GM10248 (cell line): ENCODE measurements around the gene HYCC2.

Experiments used
- CTCF ChIA-PET: fragments of 300-600 bp; sonication (Branson Sonifier 250); formaldehyde crosslinking; extraction: SDS; loops from one replicate; lab custom pipeline; 2021; ENCODE audit warnings: antibody characterized with exemption; lab: Yijun Ruan, JAX
- POLR2A ChIA-PET: fragments of 350-650 bp; sonication (Branson Sonifier 250); formaldehyde crosslinking; extraction: SDS; loops from one replicate; lab custom pipeline; 2020; ENCODE audit warnings: antibody characterized with exemption; lab: Yijun Ruan, JAX
- DNase-seq: peaks from one replicate; pipeline ENCODE4 v3.0.0; 2012; ENCODE audit errors: extremely low spot score
- CTCF ChIP-seq: IDR thresholded peaks from 2 replicates; pipeline ENCODE4 v1.5.1; 2012; ENCODE audit warnings: mild to moderate bottlenecking, low read depth; ENCODE audit errors: extremely low read depth, missing control alignments, control extremely low read depth

Gene HYCC2

DNA sequence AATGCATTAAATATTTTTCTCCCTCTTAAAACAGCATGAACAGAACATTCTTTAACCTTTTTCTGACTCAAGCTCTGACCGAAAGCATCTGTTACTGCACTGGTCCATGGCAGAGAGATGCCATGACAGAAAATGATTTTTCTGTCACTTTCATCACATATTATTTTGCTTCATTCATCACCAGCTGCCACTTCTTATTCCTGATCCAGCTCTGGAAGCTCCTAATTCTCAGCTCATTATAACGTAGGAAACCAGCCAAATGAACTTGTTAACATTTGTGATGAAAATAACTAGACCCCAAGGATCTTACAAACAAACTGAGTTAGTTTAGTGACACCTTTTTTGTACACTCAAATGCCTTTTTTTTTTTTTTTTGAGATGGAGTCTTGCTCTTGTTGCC, 36.9 kb upstream of the HYCC2 start:
- ChIA-PET CTCF (no interaction called here), POLR2A (no interaction called here)
- TF ChIP-seq CTCF = no peak
- no peak for DNase-seq

GRCh38 chr2:201107624-201108023, 36.2 kb upstream of the HYCC2 start:
- CTCF ChIA-PET = interaction anchor here (0.6 to 2.0 kb wide), 2 partner anchors 10 to 343 kb away, joined by 3 to 8 read pairs; partner anchors contain the start of gene TRAK2
- DNase-seq = no peak
- POLR2A ChIA-PET = no interaction called here
- no peak for TF ChIP-seq CTCF

GRCh38 chr2:201105759-201106158, 34.3 kb upstream of the HYCC2 start:
- ChIA-PET CTCF (interaction anchor here (1.1 to 2.0 kb wide), 2 partner anchors 10 to 12 kb away, joined by 3 to 8 read pairs; partner anchors contain the start of gene CFLAR), POLR2A (no interaction called here)
- DNase-seq = no peak
- no peak for TF ChIP-seq CTCF

GRCh38 chr2:201100497-201100896, 29.0 kb upstream of the HYCC2 start:
- no peak for TF ChIP-seq CTCF
- CTCF ChIA-PET = interaction anchor here (1.0 to 1.9 kb wide), 3 partner anchors 13 to 199 kb away, joined by 3 to 5 read pairs (median 3); no protein-coding TSS in a partner anchor
- POLR2A ChIA-PET = no interaction called here
- DNase-seq = no peak

DNA sequence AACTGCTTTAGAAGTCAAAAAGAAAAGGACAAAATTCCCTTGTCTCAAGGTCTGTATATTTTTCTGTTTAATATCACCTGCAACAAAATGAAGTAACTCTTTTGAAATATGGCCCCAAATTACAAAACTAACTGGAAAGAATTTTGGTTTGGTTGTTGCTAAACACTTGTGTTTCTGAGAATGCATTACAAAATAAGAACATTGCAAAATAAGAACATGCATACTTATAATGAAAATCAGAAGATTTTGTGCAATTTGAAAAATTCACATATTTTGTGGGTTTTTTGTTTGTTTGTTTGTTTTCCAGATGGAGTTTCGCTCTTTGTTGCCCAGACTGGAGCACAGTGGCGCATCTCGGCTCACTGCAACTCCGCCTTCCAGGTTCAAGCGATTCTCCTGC, 22.1 kb upstream of the HYCC2 start:
- no peak for DNase-seq
- CTCF ChIA-PET = no interaction called here
- POLR2A ChIA-PET = no interaction called here
- TF ChIP-seq CTCF = no peak

- ChIA-PET POLR2A (no interaction called here), CTCF (interaction anchor here (0.7 to 1.8 kb wide), 3 partner anchors 20 to 313 kb away, joined by 3 to 4 read pairs (median 3); no protein-coding TSS in a partner anchor)
- DNase-seq = no peak
- no peak for TF ChIP-seq CTCF
Observed at GRCh38 chr2:201090574-201090973, 19.1 kb upstream of the HYCC2 start.

- DNase-seq = no peak
- POLR2A ChIA-PET = no interaction called here
- CTCF ChIA-PET = no interaction called here
- TF ChIP-seq CTCF = no peak
Observed at GRCh38 chr2:201084863-201085262, 13.4 kb upstream of the HYCC2 start.
